HG03558 (cell line): Measurements from ENCODE around the gene ZGLP1.
"Not testable (repeated sequence)": the region's sequence is repeated elsewhere in the genome, so short reads cannot be mapped to it uniquely, and the experiment has no call there.

ENCODE experiments used
- ATAC-seq: cut with Tn5 transposase; IDR thresholded peaks from one replicate; pipeline ENCODE4 v1.9.1; 2021; ENCODE audit warnings: moderate number of reproducible peaks; ENCODE audit not compliant: unreplicated experiment; ENCODE audit errors: extremely low read depth

Gene ZGLP1

DNA sequence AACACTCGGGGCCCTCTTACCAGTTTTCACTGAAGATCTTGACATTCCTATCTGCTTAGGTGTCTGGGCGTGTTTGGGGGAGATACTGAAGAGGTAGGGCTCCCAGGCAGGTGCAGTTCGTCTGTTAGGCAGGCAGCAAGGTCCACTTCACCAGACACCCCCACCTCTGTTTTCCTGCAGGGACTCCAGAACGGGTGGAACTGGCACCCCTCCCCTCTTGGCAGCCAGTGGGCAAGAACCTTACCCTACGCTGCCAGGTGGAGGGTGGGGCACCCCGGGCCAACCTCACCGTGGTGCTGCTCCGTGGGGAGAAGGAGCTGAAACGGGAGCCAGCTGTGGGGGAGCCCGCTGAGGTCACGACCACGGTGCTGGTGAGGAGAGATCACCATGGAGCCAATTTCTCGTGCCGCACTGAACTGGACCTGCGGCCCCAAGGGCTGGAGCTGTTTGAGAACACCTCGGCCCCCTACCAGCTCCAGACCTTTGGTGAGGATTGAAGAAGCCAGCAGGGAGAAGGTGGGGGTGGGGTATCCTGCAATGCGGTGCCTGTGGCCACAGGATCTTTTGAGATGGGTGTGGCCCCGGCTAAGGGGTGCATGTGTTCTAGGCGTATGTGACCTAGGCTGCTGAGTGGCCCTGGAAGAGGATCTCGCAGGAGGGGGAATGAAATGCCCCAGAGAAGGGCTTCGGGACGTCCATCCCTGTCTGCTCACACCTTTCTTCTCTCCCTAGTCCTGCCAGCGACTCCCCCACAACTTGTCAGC, 26.1 kb downstream of the ZGLP1 start:
- no peak for ATAC-seq

GRCh38 chr19:10282043-10282442, 27.6 kb downstream of the ZGLP1 start:
- ATAC-seq, result not testable (repeated sequence)

DNA sequence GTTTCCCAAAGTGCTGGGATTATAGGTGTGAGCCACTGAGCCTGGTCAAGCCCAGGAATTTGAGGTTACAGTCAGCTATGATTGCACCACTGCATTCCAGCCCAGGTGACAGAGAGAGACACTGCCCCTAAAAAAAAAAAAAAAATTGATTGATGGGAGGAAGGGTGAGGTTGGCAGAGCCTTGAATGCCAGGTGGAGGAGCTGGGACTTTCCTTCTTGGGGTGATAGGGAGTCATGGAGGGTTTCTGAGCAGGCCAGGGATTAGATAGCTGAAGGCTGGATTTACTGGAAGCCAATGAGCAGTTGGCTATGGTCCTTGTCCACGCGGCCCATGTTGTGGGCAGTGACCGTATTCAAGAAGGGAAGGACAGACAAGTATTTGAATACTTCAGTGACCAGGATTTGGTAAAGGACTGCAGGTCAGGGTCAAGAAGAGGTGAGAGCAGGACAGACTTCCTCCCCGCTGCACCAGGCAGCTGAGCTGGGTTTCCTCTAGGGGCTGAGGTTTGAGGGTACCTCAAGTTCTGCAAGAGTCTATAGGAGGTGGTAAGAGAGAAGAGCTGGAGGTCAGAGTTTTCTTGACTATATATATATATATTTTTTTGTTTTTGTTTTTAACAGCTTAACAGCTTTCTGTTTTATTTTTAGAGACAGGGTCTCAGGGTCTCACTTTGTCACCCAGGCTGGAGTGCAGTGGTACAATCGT, 29.7 kb downstream of the ZGLP1 start:
- ATAC-seq, result no peak

GRCh38 chr19:10278935-10279334, 30.7 kb downstream of the ZGLP1 start:
- ATAC-seq, result no peak

- ATAC-seq, result no peak
These were observed 31.6 kb downstream of the ZGLP1 start for GRCh38 chr19:10277795-10278589.

DNA sequence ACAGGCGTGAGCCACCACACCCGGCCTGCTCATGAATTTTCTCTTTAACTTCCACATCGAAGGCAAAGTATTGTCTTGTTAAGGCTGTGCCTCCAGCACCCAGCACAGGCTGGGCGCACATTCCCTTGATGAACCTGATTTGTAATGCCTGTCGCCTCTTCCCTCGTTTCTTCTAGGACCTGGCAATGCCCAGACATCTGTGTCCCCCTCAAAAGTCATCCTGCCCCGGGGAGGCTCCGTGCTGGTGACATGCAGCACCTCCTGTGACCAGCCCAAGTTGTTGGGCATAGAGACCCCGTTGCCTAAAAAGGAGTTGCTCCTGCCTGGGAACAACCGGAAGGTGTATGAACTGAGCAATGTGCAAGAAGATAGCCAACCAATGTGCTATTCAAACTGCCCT, 35.0 kb downstream of the ZGLP1 start:
- no peak for ATAC-seq

DNA sequence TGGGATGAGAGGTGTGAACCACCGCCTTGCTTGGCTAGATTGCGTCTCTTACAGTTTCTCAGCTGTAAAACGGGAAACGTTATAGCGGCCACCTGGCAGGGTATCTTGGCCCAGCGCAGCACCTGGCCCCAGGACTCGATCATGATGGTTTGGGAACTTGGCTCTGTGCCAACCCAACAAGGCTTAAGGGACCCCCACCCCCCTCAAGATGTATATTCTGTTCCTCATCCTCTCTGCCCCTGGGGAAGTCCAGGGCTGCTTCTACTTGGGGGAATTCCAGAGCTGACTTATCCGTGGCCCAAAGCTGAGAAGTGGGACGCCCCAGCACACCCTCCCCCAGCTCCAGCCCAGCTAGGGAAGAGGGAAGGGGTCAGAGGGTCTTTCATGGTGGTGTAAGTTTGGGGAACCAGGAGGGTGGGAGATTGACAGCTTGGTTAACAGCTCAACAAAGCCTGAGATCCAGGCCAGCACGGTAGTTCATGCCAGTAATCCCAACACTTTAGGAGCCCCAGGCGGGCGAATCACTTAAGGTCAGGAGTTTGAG, 38.0 kb downstream of the ZGLP1 start:
- no peak for ATAC-seq

GRCh38 chr19:10270616-10271394, 38.8 kb downstream of the ZGLP1 start, which contains the start of gene ICAM1:
Gene ICAM1, plus strand, starts transcription at chr19:10271120. Its CDS starts 40 bp downstream, at chr19:10271160.
- ATAC-seq, result no peak

- no peak for ATAC-seq
These were observed 39.4 kb downstream of the ZGLP1 start for GRCh38 chr19:10270180-10270615.

GRCh38 chr19:10269333-10270179, 40.1 kb downstream of the ZGLP1 start:
- no peak for ATAC-seq

DNA sequence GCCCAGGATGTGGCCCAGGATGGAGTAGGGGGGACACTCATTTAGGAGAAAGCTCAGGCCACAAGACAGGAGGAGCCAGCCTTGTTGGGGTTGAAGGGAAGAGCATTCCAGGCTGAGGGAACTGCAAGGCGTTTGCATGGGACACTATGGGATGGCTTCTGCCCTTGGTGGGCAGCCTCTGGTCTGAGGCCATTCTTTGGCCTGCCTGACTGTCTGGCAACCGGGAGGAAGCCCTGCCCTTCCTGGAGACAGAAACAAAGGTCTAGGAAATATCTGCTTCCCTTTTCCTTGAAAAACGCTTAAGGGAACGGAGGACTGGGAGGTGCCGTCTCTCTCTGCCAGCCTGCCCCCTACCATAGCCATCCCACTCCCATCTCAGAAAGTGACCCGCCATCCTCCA, 41.5 kb downstream of the ZGLP1 start:
- no peak for ATAC-seq

DNA sequence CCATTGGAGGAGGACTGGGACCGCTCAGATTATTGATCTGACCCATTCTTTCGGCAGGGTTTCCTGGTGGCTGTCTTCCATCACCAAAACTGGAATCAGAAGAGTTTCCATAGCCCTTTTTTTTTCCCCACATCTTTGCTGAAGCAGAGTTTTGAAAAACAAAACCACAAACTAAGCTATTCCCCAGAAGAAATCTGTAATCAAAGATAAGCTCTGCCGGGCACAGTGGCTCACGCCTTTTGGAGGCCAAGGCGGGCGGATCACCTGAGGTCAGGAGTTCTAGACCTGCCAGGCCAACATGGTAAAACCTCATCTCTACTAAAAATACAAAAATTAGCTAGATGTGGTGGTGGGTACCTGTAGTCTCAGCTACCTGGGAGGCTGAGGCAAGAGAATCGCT, 42.9 kb downstream of the ZGLP1 start:
- ATAC-seq, result no peak

GRCh38 chr19:10262771-10263170, 46.8 kb downstream of the ZGLP1 start:
- no peak for ATAC-seq

- ATAC-seq, result no peak
These were observed 49.5 kb downstream of the ZGLP1 start for GRCh38 chr19:10260141-10260584.

- ATAC-seq, result no peak
These were observed 50.3 kb downstream of the ZGLP1 start for GRCh38 chr19:10259162-10259905.

DNA sequence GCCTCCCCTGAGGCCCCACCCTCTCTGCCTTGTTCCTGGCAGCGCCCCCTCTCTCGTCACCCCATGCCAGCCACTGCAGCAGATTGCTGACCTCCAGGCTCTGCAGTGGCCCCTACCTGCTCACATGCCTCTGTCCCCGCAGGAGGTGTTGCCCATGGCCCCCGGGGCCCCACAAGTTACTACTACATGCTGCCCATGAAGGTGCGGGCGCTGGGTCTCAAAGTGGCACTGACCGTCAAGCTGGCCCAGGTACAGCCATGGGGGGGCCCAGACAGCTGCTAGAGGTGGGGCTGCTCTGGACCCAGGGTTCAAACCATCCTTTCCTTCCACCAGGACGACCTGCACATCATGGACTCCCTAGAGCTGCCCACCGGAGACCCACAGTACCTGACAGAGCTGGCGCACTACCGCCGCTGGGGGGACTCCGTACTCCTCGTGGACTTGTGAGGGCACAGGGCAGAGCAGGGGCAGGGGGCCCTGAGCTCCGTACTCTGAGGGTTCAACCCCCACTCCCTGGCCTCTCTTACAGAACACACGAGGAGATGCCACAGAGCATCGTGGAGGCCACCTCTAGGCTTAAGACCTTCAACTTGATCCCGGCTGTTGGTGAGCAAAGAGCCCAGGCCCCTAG, 51.4 kb downstream of the ZGLP1 start:
- no peak for ATAC-seq

DNA sequence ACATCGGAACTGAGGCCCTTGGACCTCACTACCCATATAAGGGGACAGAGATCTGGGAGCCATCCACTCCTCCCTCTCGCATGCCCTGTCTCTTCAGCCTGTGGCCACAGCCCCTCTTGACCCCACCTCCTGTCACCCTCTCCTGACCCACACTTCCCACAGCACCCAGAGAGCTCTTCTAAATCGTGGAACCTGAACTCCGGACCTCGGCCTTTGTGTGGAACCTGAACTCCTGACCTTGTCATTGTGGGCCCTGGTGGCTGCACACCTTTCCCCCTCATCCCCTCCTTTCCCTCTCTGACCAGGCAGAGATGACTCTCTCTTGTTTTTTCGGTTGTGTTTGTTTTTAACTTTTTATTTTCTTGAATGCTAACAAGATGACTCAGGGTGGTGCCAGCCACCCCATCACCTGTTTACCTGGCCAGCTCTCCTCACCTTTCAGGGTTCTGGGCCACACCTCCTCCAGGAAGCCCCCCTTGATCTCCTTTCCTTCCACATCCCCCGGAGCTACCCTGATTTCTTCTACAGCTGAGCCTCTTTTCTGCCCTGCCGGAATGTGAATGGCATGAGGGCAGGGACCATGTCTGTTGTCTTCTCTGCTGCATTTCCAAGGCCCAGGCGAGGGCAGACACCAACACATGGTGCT, 52.5 kb downstream of the ZGLP1 start:
- ATAC-seq, result no peak
